Transverse colon (tissue), 4 donors: ENCODE data around the gene OSBPL3.

Experiments
- CTCF ChIP-seq, 5 experiments: fragments of 200-600 bp in 3 of 5; fragments of 450-650 bp in 2 of 5; sonication (generic) in 3 of 5; IDR thresholded peaks; 1 replicate in 2 of 5; 2 replicates in 3 of 5; pipeline ENCODE4 v1.5.1; 2016 to 2017; ENCODE audit warnings: antibody characterized with exemption in 5 of 5, inconsistent platforms in 3 of 5, mild to moderate bottlenecking in 2 of 5, moderate library complexity in 1 of 5
- EP300 ChIP-seq: sonication (generic); formaldehyde crosslinking; IDR thresholded peaks from one replicate; pipeline ENCODE4 v1.6.1; 2017; ENCODE audit warnings: antibody characterized with exemption, low read depth
- POLR2A ChIP-seq: fragments of 450-650 bp; IDR thresholded peaks from one replicate; pipeline ENCODE4 v1.6.1; 2016; ENCODE audit warnings: antibody characterized with exemption, mild to moderate bottlenecking, moderate library complexity
- POLR2AphosphoS5 ChIP-seq, 3 donors: sonication (generic); formaldehyde crosslinking; IDR thresholded peaks; one replicate each; pipeline ENCODE4 v1.6.1; 2016; ENCODE audit warnings: antibody characterized with exemption in 3 of 3

GRCh38 chr7:24975644-24976260, 4.2 kb downstream of the OSBPL3 start:
- TF ChIP-seq CTCF (IDR thresholded peaks at IDR 0.05) = no peak
- no peak for TF ChIP-seq EP300
- no peak for TF ChIP-seq POLR2A
- no peak for TF ChIP-seq POLR2AphosphoS5 (IDR thresholded peaks at IDR 0.05)
